Transverse colon (tissue), 4 donors: ENCODE results near the gene PITX1.

ENCODE experiments used
- CTCF ChIP-seq, 5 experiments: fragments of 200-600 bp in 3 of 5; fragments of 450-650 bp in 2 of 5; sonication (generic) in 3 of 5; IDR thresholded peaks; 1 replicate in 2 of 5; 2 replicates in 3 of 5; pipeline ENCODE4 v1.5.1; 2016 to 2017; ENCODE audit warnings: antibody characterized with exemption in 5 of 5, inconsistent platforms in 3 of 5, mild to moderate bottlenecking in 2 of 5, moderate library complexity in 1 of 5
- EP300 ChIP-seq: sonication (generic); formaldehyde crosslinking; IDR thresholded peaks from one replicate; pipeline ENCODE4 v1.6.1; 2017; ENCODE audit warnings: antibody characterized with exemption, low read depth
- POLR2AphosphoS5 ChIP-seq, 3 donors: sonication (generic); formaldehyde crosslinking; IDR thresholded peaks; one replicate each; pipeline ENCODE4 v1.6.1; 2016; ENCODE audit warnings: antibody characterized with exemption in 3 of 3

GRCh38 chr5:135036405-135036804 lies 2.4 kb upstream of the PITX1 start:
- TF ChIP-seq CTCF (IDR thresholded peaks at IDR 0.05) (no peak), POLR2AphosphoS5 (IDR thresholded peaks at IDR 0.05) (no peak), EP300 (no peak)
